Measurements from ENCODE around the gene DIP2C. TPM values are rescaled to one million over a fixed set of nuclear protein-coding genes. Genes with fewer than 3 reads are reported as not detected.
"Not testable (repeated sequence)": the region's sequence is repeated elsewhere in the genome, so short reads cannot be mapped to it uniquely, and the experiment has no call there.

Gene DIP2C
- polyA plus RNA-seq, 4 donors: 3.1 to 13.3 (median 4.7) TPM

DNA sequence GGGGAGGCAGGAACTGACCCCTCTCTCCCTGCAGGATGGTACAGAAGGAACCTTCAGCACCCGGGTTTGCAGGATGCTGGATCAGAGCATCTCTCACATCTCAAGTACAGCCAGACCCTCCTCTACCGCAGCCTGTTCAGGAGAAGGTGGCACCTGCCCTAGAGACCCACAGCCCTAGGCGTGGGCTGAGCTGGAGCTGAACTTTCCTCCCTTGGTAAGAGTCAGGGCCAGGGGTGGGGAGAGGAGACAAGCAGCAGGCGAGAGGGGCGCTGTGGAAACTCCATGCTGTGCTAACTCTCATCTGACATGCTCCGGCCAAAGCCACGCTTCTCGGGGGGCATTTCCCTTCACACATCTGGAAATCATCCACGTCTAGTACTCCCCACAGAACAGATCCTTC lies 154.4 kb downstream of the DIP2C start:
- Histone ChIP-seq H3K27me3 (ENCODE audit: control insufficient read depth in 3 of 3, insufficient read depth in 3 of 3, low read length in 3 of 3) (no peaks in the 10 kb centered on the region), H3K9me3 (ENCODE audit: control insufficient read depth in 2 of 2, insufficient read depth in 1 of 2, low read depth in 1 of 2, low read length in 1 of 2) (no peaks in the 10 kb centered on the region), H3K4me1 (ENCODE audit: control insufficient read depth in 3 of 3, insufficient read depth in 2 of 3, low read depth in 1 of 3, low read length in 2 of 3) (no peaks in the 10 kb centered on the region), H3K4me3 (ENCODE audit: low read depth in 1 of 3, low read length in 3 of 3) (no peak overlapping the region), H3K27ac (ENCODE audit: low read depth in 1 of 3, low read length in 2 of 3) (no peak overlapping the region), H3K36me3 (ENCODE audit: control insufficient read depth in 3 of 3, insufficient read depth in 2 of 3, low read depth in 1 of 3, low read length in 3 of 3) (peaks cover 0 to 2% (median 0%) of the 10 kb centered on the region in 3 donors)
- WGBS, 3 donors: 82 to 86% (median 84%) methylated on average over 8 to 9 of the region's 9 CpGs
- FAIRE-seq (no peak), DNase-seq (no peak)

- no peaks in the 10 kb centered on the region for H3K4me1 ChIP-seq (ENCODE audit: control insufficient read depth in 3 of 3, insufficient read depth in 2 of 3, low read depth in 1 of 3, low read length in 2 of 3)
- H3K27ac ChIP-seq (ENCODE audit: low read depth in 1 of 3, low read length in 2 of 3): no peak overlapping the region
- H3K36me3 ChIP-seq (ENCODE audit: control insufficient read depth in 3 of 3, insufficient read depth in 2 of 3, low read depth in 1 of 3, low read length in 3 of 3): peaks cover 0 to 2% (median 0%) of the 10 kb centered on the region in 3 donors
- DNase-seq (no peak), FAIRE-seq (no peak)
- H3K4me3 ChIP-seq (ENCODE audit: low read depth in 1 of 3, low read length in 3 of 3): no peak overlapping the region
- H3K9me3 ChIP-seq (ENCODE audit: control insufficient read depth in 2 of 2, insufficient read depth in 1 of 2, low read depth in 1 of 2, low read length in 1 of 2): no peaks in the 10 kb centered on the region
- H3K27me3 ChIP-seq (ENCODE audit: control insufficient read depth in 3 of 3, insufficient read depth in 3 of 3, low read length in 3 of 3): no peaks in the 10 kb centered on the region
- WGBS, 3 donors: 78 to 89% (median 88%) methylated on average over 14 of the region's 14 CpGs
Measured at GRCh38 chr10:534047-534566, 155.4 kb downstream of the DIP2C start.

- H3K27me3 ChIP-seq (ENCODE audit: control insufficient read depth in 3 of 3, insufficient read depth in 3 of 3, low read length in 3 of 3): no peaks in the 10 kb centered on the region
- peaks cover 0 to 4% (median 0%) of the 10 kb centered on the region in 3 donors for H3K36me3 ChIP-seq (ENCODE audit: control insufficient read depth in 3 of 3, insufficient read depth in 2 of 3, low read depth in 1 of 3, low read length in 3 of 3)
- H3K9me3 ChIP-seq (ENCODE audit: control insufficient read depth in 2 of 2, insufficient read depth in 1 of 2, low read depth in 1 of 2, low read length in 1 of 2): no peaks in the 10 kb centered on the region
- no peak overlapping the region for H3K4me3 ChIP-seq (ENCODE audit: low read depth in 1 of 3, low read length in 3 of 3)
- no peak overlapping the region for H3K27ac ChIP-seq (ENCODE audit: low read depth in 1 of 3, low read length in 2 of 3)
- FAIRE-seq: no peak
- no peak for DNase-seq
- 81 to 85% (median 82%) methylated on average over 7 of the region's 7 CpGs for WGBS, 3 donors
- H3K4me1 ChIP-seq (ENCODE audit: control insufficient read depth in 3 of 3, insufficient read depth in 2 of 3, low read depth in 1 of 3, low read length in 2 of 3): no peaks in the 10 kb centered on the region
Measured at GRCh38 chr10:533611-534010, 155.9 kb downstream of the DIP2C start.

DNA sequence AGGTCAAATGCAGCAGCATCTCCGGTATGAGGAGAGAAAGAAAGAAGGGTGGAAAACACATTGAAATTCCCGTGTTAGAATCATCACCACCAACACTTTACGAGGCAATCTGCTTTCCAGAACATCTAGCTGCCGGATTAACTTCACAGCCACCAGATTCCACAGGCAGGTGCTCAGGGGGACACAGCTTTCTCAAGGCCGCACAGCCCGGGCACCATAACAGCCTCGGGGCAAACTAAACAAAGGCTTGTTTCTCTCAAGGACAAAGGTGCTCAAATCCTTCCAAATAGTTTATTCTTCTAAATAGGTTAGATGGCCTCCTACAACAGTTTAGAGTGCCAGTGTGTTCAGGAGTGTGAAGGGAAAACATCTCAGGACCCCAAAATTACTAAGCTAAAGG lies 156.3 kb downstream of the DIP2C start:
- peaks cover 0 to 5% (median 0%) of the 10 kb centered on the region in 3 donors for H3K36me3 ChIP-seq (ENCODE audit: control insufficient read depth in 3 of 3, insufficient read depth in 2 of 3, low read depth in 1 of 3, low read length in 3 of 3)
- no peaks in the 10 kb centered on the region for H3K27me3 ChIP-seq (ENCODE audit: control insufficient read depth in 3 of 3, insufficient read depth in 3 of 3, low read length in 3 of 3)
- WGBS, 3 donors: 49 to 77% (median 58%) methylated on average over 7 of the region's 7 CpGs
- DNase-seq (no peak), FAIRE-seq (no peak)
- no peak overlapping the region for H3K4me3 ChIP-seq (ENCODE audit: low read depth in 1 of 3, low read length in 3 of 3)
- H3K4me1 ChIP-seq (ENCODE audit: control insufficient read depth in 3 of 3, insufficient read depth in 2 of 3, low read depth in 1 of 3, low read length in 2 of 3): no peaks in the 10 kb centered on the region
- H3K27ac ChIP-seq (ENCODE audit: low read depth in 1 of 3, low read length in 2 of 3): no peak overlapping the region
- no peaks in the 10 kb centered on the region for H3K9me3 ChIP-seq (ENCODE audit: control insufficient read depth in 2 of 2, insufficient read depth in 1 of 2, low read depth in 1 of 2, low read length in 1 of 2)

DNA sequence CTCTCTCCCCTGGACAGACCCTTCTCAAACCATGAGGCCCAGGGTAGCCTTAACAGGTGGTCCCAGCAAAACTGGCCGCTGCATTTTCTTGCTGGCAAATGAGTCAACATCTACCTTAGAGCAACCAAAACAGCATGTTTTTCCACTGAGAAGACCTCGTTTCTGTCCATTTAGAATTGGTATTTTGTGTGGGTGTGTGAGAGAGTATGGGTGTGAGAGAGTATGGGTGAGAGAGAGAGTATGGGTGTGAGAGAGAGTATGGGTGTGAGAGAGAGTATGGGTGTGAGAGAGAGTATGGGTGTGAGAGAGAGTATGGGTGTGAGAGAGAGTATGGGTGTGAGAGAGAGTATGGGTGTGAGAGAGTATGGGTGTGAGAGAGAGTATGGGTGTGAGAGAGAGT lies 157.1 kb downstream of the DIP2C start:
- not testable (repeated sequence) for H3K27me3 ChIP-seq (ENCODE audit: control insufficient read depth in 3 of 3, insufficient read depth in 3 of 3, low read length in 3 of 3); FAIRE-seq; DNase-seq; H3K36me3 ChIP-seq (ENCODE audit: control insufficient read depth in 3 of 3, insufficient read depth in 2 of 3, low read depth in 1 of 3, low read length in 3 of 3); H3K4me3 ChIP-seq (ENCODE audit: low read depth in 1 of 3, low read length in 3 of 3); H3K27ac ChIP-seq (ENCODE audit: low read depth in 1 of 3, low read length in 2 of 3); H3K4me1 ChIP-seq (ENCODE audit: control insufficient read depth in 3 of 3, insufficient read depth in 2 of 3, low read depth in 1 of 3, low read length in 2 of 3); H3K9me3 ChIP-seq (ENCODE audit: control insufficient read depth in 2 of 2, insufficient read depth in 1 of 2, low read depth in 1 of 2, low read length in 1 of 2)
- WGBS, 3 donors: 77 to 85% (median 81%) methylated on average over 2 of the region's 2 CpGs

- Histone ChIP-seq H3K4me3 (ENCODE audit: low read depth in 1 of 3, low read length in 3 of 3) (no peak overlapping the region), H3K27me3 (ENCODE audit: control insufficient read depth in 3 of 3, insufficient read depth in 3 of 3, low read length in 3 of 3) (no peaks in the 10 kb centered on the region), H3K36me3 (ENCODE audit: control insufficient read depth in 3 of 3, insufficient read depth in 2 of 3, low read depth in 1 of 3, low read length in 3 of 3) (peaks cover 0 to 8% (median 0%) of the 10 kb centered on the region in 3 donors), H3K27ac (ENCODE audit: low read depth in 1 of 3, low read length in 2 of 3) (no peak overlapping the region), H3K4me1 (ENCODE audit: control insufficient read depth in 3 of 3, insufficient read depth in 2 of 3, low read depth in 1 of 3, low read length in 2 of 3) (no peaks in the 10 kb centered on the region), H3K9me3 (ENCODE audit: control insufficient read depth in 2 of 2, insufficient read depth in 1 of 2, low read depth in 1 of 2, low read length in 1 of 2) (no peaks in the 10 kb centered on the region)
- FAIRE-seq: no peak
- DNase-seq: no peak
- WGBS, 3 donors: 91 to 97% (median 92%) methylated on average over 18 of the region's 18 CpGs
Measured at GRCh38 chr10:531541-531940, 157.9 kb downstream of the DIP2C start.

DNA sequence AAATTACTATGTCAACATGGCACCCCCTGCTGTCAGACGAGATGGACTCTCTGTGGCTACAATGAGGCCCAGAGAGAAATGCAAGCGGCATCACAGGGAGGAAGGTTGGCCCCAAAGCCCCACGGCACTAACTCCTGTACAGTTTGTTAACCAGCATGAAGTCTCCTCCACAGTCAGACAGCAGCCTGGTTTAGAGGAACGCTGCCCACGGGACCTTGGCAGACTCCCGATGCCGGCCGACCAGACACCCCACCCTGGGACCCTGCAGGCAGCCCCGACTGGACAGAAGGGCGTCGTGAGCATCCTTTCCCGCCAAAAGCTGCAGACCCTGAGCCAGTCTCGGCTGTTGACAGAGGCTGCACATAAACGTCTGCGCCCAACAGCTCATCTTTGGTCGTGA lies 158.8 kb downstream of the DIP2C start:
- Histone ChIP-seq H3K36me3 (ENCODE audit: control insufficient read depth in 3 of 3, insufficient read depth in 2 of 3, low read depth in 1 of 3, low read length in 3 of 3) (peaks cover 0 to 8% (median 0%) of the 10 kb centered on the region in 3 donors), H3K27ac (ENCODE audit: low read depth in 1 of 3, low read length in 2 of 3) (no peak overlapping the region), H3K27me3 (ENCODE audit: control insufficient read depth in 3 of 3, insufficient read depth in 3 of 3, low read length in 3 of 3) (no peaks in the 10 kb centered on the region), H3K9me3 (ENCODE audit: control insufficient read depth in 2 of 2, insufficient read depth in 1 of 2, low read depth in 1 of 2, low read length in 1 of 2) (no peaks in the 10 kb centered on the region), H3K4me3 (ENCODE audit: low read depth in 1 of 3, low read length in 3 of 3) (no peak overlapping the region), H3K4me1 (ENCODE audit: control insufficient read depth in 3 of 3, insufficient read depth in 2 of 3, low read depth in 1 of 3, low read length in 2 of 3) (no peaks in the 10 kb centered on the region)
- no peak for DNase-seq
- FAIRE-seq: no peak
- 89 to 92% (median 90%) methylated on average over 16 of the region's 16 CpGs for WGBS, 3 donors

GRCh38 chr10:529468-530230 lies 159.8 kb downstream of the DIP2C start:
- Histone ChIP-seq H3K36me3 (ENCODE audit: control insufficient read depth in 3 of 3, insufficient read depth in 2 of 3, low read depth in 1 of 3, low read length in 3 of 3) (peaks cover 0 to 8% (median 0%) of the 10 kb centered on the region in 3 donors), H3K4me1 (ENCODE audit: control insufficient read depth in 3 of 3, insufficient read depth in 2 of 3, low read depth in 1 of 3, low read length in 2 of 3) (no peaks in the 10 kb centered on the region), H3K27me3 (ENCODE audit: control insufficient read depth in 3 of 3, insufficient read depth in 3 of 3, low read length in 3 of 3) (no peaks in the 10 kb centered on the region), H3K9me3 (ENCODE audit: control insufficient read depth in 2 of 2, insufficient read depth in 1 of 2, low read depth in 1 of 2, low read length in 1 of 2) (no peaks in the 10 kb centered on the region), H3K27ac (ENCODE audit: low read depth in 1 of 3, low read length in 2 of 3) (no peak overlapping the region), H3K4me3 (ENCODE audit: low read depth in 1 of 3, low read length in 3 of 3) (no peak overlapping the region)
- WGBS, 3 donors: 93 to 94% (median 93%) methylated on average over 27 of the region's 27 CpGs
- FAIRE-seq (no peak), DNase-seq (no peak)

Measured in small intestine (tissue), 7 donors.